Prostate gland (tissue), 2 donors: ENCODE measurements around the gene ELMO1. TPM values are rescaled to one million over a fixed set of nuclear protein-coding genes. Genes with fewer than 3 reads are reported as not detected.

ENCODE experiments used
- DNase-seq: peaks from one replicate; pipeline ENCODE4 v3.0.0-alpha.2; 2019; ENCODE audit warnings: low spot score
- H3K27ac ChIP-seq, 2 donors: fragments of 200-600 bp; sonication (generic); 2 replicates each; pipeline ENCODE4 v1.5.1; 2017 to 2019
- H3K27me3 ChIP-seq: fragments of 200-600 bp; sonication (generic); replicated peaks from 2 replicates; pipeline ENCODE4 v1.5.1; 2019; ENCODE audit not compliant: insufficient read depth
- H3K36me3 ChIP-seq, 2 donors: fragments of 200-600 bp; sonication (generic); 1 replicate in 1 of 2; 2 replicates in 1 of 2; pipeline versions ENCODE4 v1.5.1 to v1.8.1; 2017 to 2019
- H3K4me1 ChIP-seq: fragments of 200-600 bp; sonication (generic); replicated peaks from 2 replicates; pipeline ENCODE4 v1.5.1; 2019
- H3K4me3 ChIP-seq, 2 donors: fragments of 200-600 bp; sonication (generic); 2 replicates each; pipeline ENCODE4 v1.5.1; 2017 to 2019
- H3K9me3 ChIP-seq: fragments of 200-600 bp; sonication (generic); 2 replicates; pipeline ENCODE4 v1.5.1; 2017
- POLR2A ChIP-seq: fragments of 450-650 bp; IDR thresholded peaks from one replicate; pipeline ENCODE4 v1.6.1; 2016; ENCODE audit warnings: antibody characterized with exemption, mild to moderate bottlenecking
- POLR2AphosphoS5 ChIP-seq: sonication (generic); formaldehyde crosslinking; IDR thresholded peaks from one replicate; pipeline ENCODE4 v1.6.1; 2017; ENCODE audit warnings: antibody characterized with exemption
- WGBS: methylation state at CpG from one replicate; pipeline ENCODE4 v1.1.5; 2018; 5-methylcytosine and 5-hydroxymethylcytosine counted together
- intact Hi-C: fragments of 100-400 bp; cut with DNase I; formaldehyde crosslinking; loops from one replicate; pipeline ENCODE4 v1.14.2; 2022
- total RNA-seq, 2 donors: library from RNA; depleted of rRNA; stranded (reverse); fragments of >200 nt; gene quantifications; one replicate each; pipeline ENCODE4 v1.1.0, GENCODE V29; 2016
- TF ChIP-seq, protein P1 (sequence below), 4 experiments: fragments of 200-600 bp in 2 of 4; fragments of 450-650 bp in 2 of 4; sonication (generic) in 2 of 4; IDR thresholded peaks; 1 replicate in 3 of 4; 2 replicates in 1 of 4; pipeline ENCODE4 v1.5.1; 2016 to 2019; ENCODE audit warnings: antibody characterized with exemption in 4 of 4, mild to moderate bottlenecking in 2 of 4, moderate library complexity in 2 of 4

Gene ELMO1
- total RNA-seq, 2 donors from 2014 or later, result 6.7 to 19.3 TPM

DNA sequence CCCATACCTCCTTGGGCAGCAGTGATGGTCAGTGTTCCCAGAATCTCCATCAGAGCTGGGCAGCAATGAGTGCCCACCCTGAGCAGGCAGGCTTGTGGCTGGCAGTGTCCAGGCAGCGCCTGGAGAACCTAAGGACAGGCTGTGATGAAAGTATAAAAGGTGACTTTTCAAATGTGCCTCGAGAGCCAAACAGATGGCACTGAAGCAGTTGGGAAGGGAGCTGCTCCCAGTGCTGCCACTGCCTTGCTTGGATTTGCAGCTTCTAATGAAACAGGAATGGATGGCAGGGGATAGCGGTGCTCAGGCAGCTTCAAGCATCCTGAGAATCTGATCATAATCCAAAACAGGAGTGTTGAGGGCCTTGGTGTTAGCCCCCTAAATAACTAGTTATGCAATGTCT, 544.6 kb downstream of the ELMO1 start:
- 100% methylated on average over 3 of the region's 3 CpGs for WGBS
- no peaks in the 10 kb centered on the region for H3K36me3 ChIP-seq
- intact Hi-C loops, result no loop called here
- no peaks in the 10 kb centered on the region for H3K4me1 ChIP-seq
- no peak for DNase-seq
- TF ChIP-seq, protein P1, sequence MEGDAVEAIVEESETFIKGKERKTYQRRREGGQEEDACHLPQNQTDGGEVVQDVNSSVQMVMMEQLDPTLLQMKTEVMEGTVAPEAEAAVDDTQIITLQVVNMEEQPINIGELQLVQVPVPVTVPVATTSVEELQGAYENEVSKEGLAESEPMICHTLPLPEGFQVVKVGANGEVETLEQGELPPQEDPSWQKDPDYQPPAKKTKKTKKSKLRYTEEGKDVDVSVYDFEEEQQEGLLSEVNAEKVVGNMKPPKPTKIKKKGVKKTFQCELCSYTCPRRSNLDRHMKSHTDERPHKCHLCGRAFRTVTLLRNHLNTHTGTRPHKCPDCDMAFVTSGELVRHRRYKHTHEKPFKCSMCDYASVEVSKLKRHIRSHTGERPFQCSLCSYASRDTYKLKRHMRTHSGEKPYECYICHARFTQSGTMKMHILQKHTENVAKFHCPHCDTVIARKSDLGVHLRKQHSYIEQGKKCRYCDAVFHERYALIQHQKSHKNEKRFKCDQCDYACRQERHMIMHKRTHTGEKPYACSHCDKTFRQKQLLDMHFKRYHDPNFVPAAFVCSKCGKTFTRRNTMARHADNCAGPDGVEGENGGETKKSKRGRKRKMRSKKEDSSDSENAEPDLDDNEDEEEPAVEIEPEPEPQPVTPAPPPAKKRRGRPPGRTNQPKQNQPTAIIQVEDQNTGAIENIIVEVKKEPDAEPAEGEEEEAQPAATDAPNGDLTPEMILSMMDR (IDR thresholded peaks at IDR 0.05), result no peak
- TF ChIP-seq POLR2A (no peak), POLR2AphosphoS5 (no peak)
- no peak overlapping the region for H3K27ac ChIP-seq
- no peaks in the 10 kb centered on the region for H3K9me3 ChIP-seq
- H3K27me3 ChIP-seq, result no peaks in the 10 kb centered on the region
- no peak overlapping the region for H3K4me3 ChIP-seq

DNA sequence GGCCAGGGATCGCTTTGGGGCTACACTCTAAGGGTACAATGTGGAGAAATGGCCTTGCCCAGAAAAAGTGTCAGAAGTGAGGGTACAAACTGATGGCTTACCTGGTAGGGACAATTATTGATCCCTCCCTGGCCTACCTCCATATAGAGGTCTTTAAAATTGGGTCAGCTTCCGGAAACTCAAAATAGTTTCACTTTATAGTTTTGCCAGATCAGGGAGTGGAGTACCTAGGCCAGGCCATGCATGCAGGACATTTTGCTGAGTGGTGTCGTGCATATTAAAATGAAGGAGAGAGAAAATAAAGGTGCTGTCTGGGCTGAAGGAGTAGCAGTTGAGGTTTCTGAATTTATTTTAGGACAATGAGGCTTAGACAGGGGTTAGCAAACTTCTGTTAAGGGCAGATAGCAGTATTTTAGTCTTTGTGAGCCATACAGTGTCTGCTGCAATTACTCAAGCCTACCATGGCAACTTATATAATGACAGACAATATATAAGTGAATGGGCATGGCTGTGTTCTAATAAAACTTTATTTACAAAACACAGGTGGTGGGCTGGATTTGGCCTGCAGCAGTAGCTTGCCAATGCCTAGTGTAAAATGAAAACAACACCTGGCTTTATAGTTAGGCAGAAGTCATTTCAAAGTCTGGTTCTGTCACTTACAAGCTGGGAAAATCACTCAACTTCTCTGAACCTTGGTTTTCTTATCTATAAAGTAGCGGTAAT, 547.5 kb downstream of the ELMO1 start:
- H3K4me3 ChIP-seq, result no peak overlapping the region
- intact Hi-C loops, result no loop called here

GRCh38 chr7:36898186-36898585, 550.5 kb downstream of the ELMO1 start:
- TF ChIP-seq POLR2AphosphoS5 (no peak), POLR2A (no peak)
- TF ChIP-seq, protein P1 (IDR thresholded peaks at IDR 0.05), result no peak
- H3K4me3 ChIP-seq, result no peak overlapping the region
- H3K36me3 ChIP-seq, result no peaks in the 10 kb centered on the region
- H3K27me3 ChIP-seq, result no peaks in the 10 kb centered on the region
- H3K27ac ChIP-seq, result no peak overlapping the region
- H3K4me1 ChIP-seq, result no peaks in the 10 kb centered on the region
- DNase-seq, result no peak
- H3K9me3 ChIP-seq, result no peaks in the 10 kb centered on the region
- 95% methylated on average over 5 of the region's 5 CpGs for whole genome bisulfite sequencing
- intact Hi-C loops, result no loop called here

More for the DNA sequence above, 547.5 kb downstream of the ELMO1 start:
- Histone ChIP-seq H3K36me3 (no peaks in the 10 kb centered on the region), H3K4me1 (no peaks in the 10 kb centered on the region), H3K27me3 (no peaks in the 10 kb centered on the region), H3K9me3 (no peaks in the 10 kb centered on the region), H3K27ac (no peak overlapping the region)
- DNase-seq, result no peak
- 96% methylated on average over 4 of the region's 4 CpGs for WGBS
- TF ChIP-seq, protein P1 (IDR thresholded peaks at IDR 0.05), result no peak
- TF ChIP-seq POLR2AphosphoS5 (no peak), POLR2A (no peak)

DNA sequence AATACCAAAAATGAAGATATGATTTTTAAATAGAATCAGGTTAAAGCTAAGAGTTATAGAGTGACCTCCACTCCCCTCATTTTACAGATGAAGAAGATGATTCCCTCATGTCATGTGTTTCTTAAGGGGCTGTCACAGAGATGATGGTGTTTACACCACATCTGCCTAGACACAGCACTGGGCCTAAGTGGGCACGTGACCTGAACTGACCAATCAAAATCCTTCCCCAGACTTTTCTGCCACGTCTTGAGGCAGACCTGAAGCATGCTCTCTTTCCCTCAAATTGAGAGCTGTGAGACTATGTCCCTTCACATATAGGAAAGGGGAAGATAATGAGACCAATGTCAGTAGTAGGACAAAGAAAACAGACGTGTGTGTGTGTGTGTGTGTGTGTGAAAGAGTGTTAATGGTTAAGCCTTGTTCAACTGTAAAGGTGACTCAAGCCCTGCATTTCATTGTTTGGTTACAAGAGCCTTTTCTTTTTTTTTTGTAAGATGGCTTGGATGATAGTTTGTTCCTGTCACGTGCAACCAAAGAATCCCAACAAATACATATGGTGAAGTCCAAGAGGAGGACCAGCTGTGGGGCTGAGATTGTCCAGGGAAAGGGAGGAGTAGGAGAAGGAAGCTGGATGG, 551.6 kb downstream of the ELMO1 start:
- Histone ChIP-seq H3K4me3 (no peak overlapping the region), H3K36me3 (no peaks in the 10 kb centered on the region), H3K9me3 (no peaks in the 10 kb centered on the region), H3K27ac (no peak overlapping the region), H3K4me1 (no peaks in the 10 kb centered on the region), H3K27me3 (no peaks in the 10 kb centered on the region)
- WGBS, result 68% methylated on average over 4 of the region's 4 CpGs
- intact Hi-C loops, result no loop called here
- TF ChIP-seq POLR2AphosphoS5 (no peak), POLR2A (no peak)
- TF ChIP-seq, protein P1 (IDR thresholded peaks at IDR 0.05), result no peak
- no peak for DNase-seq

GRCh38 chr7:36896418-36896817, 552.2 kb downstream of the ELMO1 start:
- TF ChIP-seq POLR2A, result no peak
- TF ChIP-seq, protein P1 (IDR thresholded peaks at IDR 0.05), result no peak
- no peak for TF ChIP-seq POLR2AphosphoS5
- DNase-seq, result no peak
- Histone ChIP-seq H3K27me3 (no peaks in the 10 kb centered on the region), H3K4me1 (no peaks in the 10 kb centered on the region), H3K4me3 (no peak overlapping the region), H3K27ac (no peak overlapping the region), H3K9me3 (no peaks in the 10 kb centered on the region), H3K36me3 (no peaks in the 10 kb centered on the region)
- 48% methylated on average over 1 of the region's 1 CpG for WGBS
- intact Hi-C loops, result no loop called here
